OCI-LY7 (cell line): ENCODE results near the gene RIMBP2.

Source experiments
- EZH2phosphoT487 ChIP-seq: fragments of 200-600 bp; sonication (generic); IDR thresholded peaks from 2 replicates; pipeline ENCODE4 v1.6.1; 2018; ENCODE audit warnings: low read depth, borderline replicate concordance, mild to moderate bottlenecking, mixed run types, antibody characterized with exemption, low read length, moderate library complexity, mixed read lengths
- TF ChIP-seq, protein P1 (sequence below): fragments of 200-600 bp; sonication (generic); conservative IDR thresholded peaks from 2 replicates; pipeline ENCODE4 v1.5.1; 2014; ENCODE audit warnings: mild to moderate bottlenecking, antibody characterized with exemption, low read length, moderate library complexity, mixed read lengths

DNA sequence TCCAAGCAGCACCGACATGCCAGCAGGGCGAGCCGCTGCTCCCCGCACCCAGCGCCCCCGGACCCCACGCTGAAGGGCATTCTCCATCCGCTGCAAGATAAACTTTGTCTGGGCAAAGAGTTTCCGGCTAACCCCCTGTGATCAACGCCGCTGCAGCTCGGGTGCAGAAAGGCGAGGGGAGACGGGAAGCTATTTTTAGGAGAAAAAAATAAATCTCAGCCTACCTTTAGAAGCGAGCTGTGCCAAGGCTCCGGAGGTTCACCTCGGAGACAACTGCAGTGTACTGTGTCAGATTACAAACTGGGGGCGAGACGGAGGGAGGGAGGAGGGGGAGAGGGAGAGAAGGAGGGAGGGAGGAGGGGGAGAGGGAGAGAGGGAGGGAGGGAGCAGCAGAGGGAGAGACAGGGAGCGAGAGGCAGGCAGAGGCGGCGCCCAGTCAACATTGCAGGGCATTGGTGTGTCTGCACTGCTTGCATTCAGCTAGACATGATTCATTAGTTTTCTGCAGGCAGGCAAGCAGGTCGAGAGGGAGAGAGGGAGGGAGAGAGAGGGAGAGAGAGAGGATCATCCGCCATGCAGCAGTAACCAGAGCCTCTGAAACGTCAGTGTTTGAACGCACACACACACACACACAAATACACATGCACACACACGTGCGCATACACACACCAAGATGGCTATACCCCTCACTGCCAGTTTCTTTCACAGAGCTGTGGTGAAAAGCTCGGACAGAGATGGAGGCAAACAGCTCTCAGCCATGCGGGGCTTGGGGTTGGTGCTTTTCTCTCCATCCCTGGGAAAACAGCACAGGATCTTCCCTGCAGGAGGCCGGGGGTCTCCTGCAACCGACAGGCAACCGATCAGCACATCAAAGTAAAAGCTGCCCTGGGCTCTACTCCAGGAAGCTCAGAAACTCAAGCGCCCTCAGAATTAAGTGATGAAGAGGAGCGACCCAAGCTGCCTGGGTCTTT is at the start of gene RIMBP2:
- TF ChIP-seq, protein P1, sequence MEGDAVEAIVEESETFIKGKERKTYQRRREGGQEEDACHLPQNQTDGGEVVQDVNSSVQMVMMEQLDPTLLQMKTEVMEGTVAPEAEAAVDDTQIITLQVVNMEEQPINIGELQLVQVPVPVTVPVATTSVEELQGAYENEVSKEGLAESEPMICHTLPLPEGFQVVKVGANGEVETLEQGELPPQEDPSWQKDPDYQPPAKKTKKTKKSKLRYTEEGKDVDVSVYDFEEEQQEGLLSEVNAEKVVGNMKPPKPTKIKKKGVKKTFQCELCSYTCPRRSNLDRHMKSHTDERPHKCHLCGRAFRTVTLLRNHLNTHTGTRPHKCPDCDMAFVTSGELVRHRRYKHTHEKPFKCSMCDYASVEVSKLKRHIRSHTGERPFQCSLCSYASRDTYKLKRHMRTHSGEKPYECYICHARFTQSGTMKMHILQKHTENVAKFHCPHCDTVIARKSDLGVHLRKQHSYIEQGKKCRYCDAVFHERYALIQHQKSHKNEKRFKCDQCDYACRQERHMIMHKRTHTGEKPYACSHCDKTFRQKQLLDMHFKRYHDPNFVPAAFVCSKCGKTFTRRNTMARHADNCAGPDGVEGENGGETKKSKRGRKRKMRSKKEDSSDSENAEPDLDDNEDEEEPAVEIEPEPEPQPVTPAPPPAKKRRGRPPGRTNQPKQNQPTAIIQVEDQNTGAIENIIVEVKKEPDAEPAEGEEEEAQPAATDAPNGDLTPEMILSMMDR: no peak
- TF ChIP-seq EZH2phosphoT487: no peak
